ENCODE data around the gene BCL11B. TPM values are rescaled to one million over a fixed set of nuclear protein-coding genes. Genes with fewer than 3 reads are reported as not detected.

BCL11B gene
- total and polyA plus RNA-seq, 2 of the 8 experiments (the other 6 are each of a cell fraction or from before 2014, with no cell fraction given) = 0.63 to 5.9 TPM

- TF ChIP-seq CTCF (IDR thresholded peaks at IDR 0.05; ENCODE audit: control extremely low read depth in 1 of 3, insufficient read depth in 1 of 3, low read depth in 1 of 3, low read length in 3 of 3) = no peak
- TF ChIP-seq TEAD4 (IDR thresholded peaks at IDR 0.05; ENCODE audit: low read depth, low read length) = no peak
Observed at GRCh38 chr14:99241325-99242010, 30.5 kb downstream of the BCL11B start (continued).

Data from H1 (cell line).